ENCODE data around the gene ISM2. TPM values are rescaled to one million over a fixed set of nuclear protein-coding genes. Genes with fewer than 3 reads are reported as not detected.

ISM2 gene
- polyA plus RNA-seq, 1 of the 3 experiments (the other 2 are of a cell fraction): 0.20 TPM

- Histone ChIP-seq H3K27me3 (ENCODE audit: insufficient read depth) (no peaks in the 10 kb centered on the region), H3K9me3 (no peaks in the 10 kb centered on the region), H3K36me3 (replicated peaks in 1 of 2; ENCODE audit: control insufficient read depth in 1 of 2, insufficient read depth in 2 of 2, low read length in 1 of 2) (peaks cover 30 to 40% of the 10 kb centered on the region in 2 experiments), H3K4me3 (ENCODE audit: low read depth in 2 of 2, low read length in 1 of 2) (peak within 1 kb of the TSS; percentile 96 to 99), H3K9me2 (no peaks in the 10 kb centered on the region), H2AFZ (ENCODE audit: low read depth) (peak within 1 kb of the TSS; percentile 96), H3K79me2 (ENCODE audit: insufficient read depth) (peaks cover 75% of the 10 kb centered on the region), H3K9ac (peak within 1 kb of the TSS; percentile 88), H4K20me1 (ENCODE audit: insufficient read depth) (peaks cover 13% of the 10 kb centered on the region), H3K27ac (ENCODE audit: low read depth in 2 of 2, low read length in 1 of 2) (peak within 1 kb of the TSS; percentile 92 to 96), H3K4me1 (ENCODE audit: control insufficient read depth in 1 of 2, insufficient read depth in 2 of 2, low read depth in 1 of 2, low read length in 1 of 2) (peaks cover 12% of the 10 kb centered on the region in 2 experiments; a peak in 3 of 4 replicates), H3F3A (replicated peaks; ENCODE audit: insufficient read depth) (peaks cover 4% of the 10 kb centered on the region), H3K4me2 (peak within 1 kb of the TSS; percentile 81)
- DNase-seq: peak; percentile 91
- WGBS (ENCODE audit: low lambda C conversion rate): under 1% methylated on average over 28 of the region's 50 CpGs
- ChIA-PET CTCF (interaction anchor here (0.6 to 2.9 kb wide), 7 partner anchors 12 to 305 kb away, joined by 3 to 40 read pairs (median 3); no protein-coding TSS in a partner anchor), POLR2A (interaction anchor here (0.8 to 1.3 kb wide), 3 partner anchors 81 to 136 kb away, joined by 3 to 6 read pairs (median 4); partner anchors contain the start of genes GSTZ1, POMT2, SAMD15 and TMED8)
- TF ChIP-seq JUND (IDR thresholded peaks at IDR 0.05) (no peak), RFX5 (IDR thresholded peaks at IDR 0.05; ENCODE audit: low read length) (no peak), FOXJ3 (CRISPR knock-in tag; IDR thresholded peaks at IDR 0.05) (no peak), ELF1 (IDR thresholded peaks at IDR 0.05) (peak; percentile 93), TAF1 (IDR thresholded peaks at IDR 0.05; ENCODE audit: borderline replicate concordance, low read depth, low read length) (peak; percentile 82), EP300 (IDR thresholded peaks at IDR 0.05; ENCODE audit: borderline replicate concordance in 1 of 2, low read depth in 1 of 2, low read length in 1 of 2) (peak in 1 of 2 experiments; percentile 59; a peak in 1 of 4 replicates), TCF12 (IDR thresholded peaks at IDR 0.05) (peak; percentile 25; the same call in 1 of the 2 replicates), REST (IDR thresholded peaks at IDR 0.05; ENCODE audit: low read depth, low read length) (0 out of 2 replicates have a peak, but pooled peaks have one; percentile 20), FOXM1 (IDR thresholded peaks at IDR 0.05; ENCODE audit: low read depth) (no peak), SMC3 (IDR thresholded peaks at IDR 0.05; ENCODE audit: low read depth, low read length) (no peak), PBX3 (IDR thresholded peaks at IDR 0.05) (no peak), MAX (IDR thresholded peaks at IDR 0.05; ENCODE audit: low read depth) (peak; percentile 5), CHD2 (IDR thresholded peaks at IDR 0.05; ENCODE audit: low read length, partially characterized antibody) (peak; percentile 99), NRF1 (IDR thresholded peaks at IDR 0.05; ENCODE audit: low read depth, low read length) (no peak), POLR2AphosphoS5 (IDR thresholded peaks at IDR 0.05; ENCODE audit: low read depth, low read length) (peak; percentile 92), GATA2 (CRISPR knock-in tag; IDR thresholded peaks at IDR 0.05) (no peak), RXRA (IDR thresholded peaks at IDR 0.05; ENCODE audit: borderline replicate concordance, low read depth) (no peak), CTCF (IDR thresholded peaks at IDR 0.05) (no peak), ZBTB33 (IDR thresholded peaks at IDR 0.05; ENCODE audit: borderline replicate concordance, low read depth) (peak; percentile 99), RAD21 (IDR thresholded peaks at IDR 0.05; ENCODE audit: low read length) (no peak)
- TF ChIP-seq, protein P1, sequence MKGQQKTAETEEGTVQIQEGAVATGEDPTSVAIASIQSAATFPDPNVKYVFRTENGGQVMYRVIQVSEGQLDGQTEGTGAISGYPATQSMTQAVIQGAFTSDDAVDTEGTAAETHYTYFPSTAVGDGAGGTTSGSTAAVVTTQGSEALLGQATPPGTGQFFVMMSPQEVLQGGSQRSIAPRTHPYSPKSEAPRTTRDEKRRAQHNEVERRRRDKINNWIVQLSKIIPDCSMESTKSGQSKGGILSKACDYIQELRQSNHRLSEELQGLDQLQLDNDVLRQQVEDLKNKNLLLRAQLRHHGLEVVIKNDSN (IDR thresholded peaks at IDR 0.05; ENCODE audit: borderline replicate concordance, low read depth): no peak
- TF ChIP-seq, protein P2, sequence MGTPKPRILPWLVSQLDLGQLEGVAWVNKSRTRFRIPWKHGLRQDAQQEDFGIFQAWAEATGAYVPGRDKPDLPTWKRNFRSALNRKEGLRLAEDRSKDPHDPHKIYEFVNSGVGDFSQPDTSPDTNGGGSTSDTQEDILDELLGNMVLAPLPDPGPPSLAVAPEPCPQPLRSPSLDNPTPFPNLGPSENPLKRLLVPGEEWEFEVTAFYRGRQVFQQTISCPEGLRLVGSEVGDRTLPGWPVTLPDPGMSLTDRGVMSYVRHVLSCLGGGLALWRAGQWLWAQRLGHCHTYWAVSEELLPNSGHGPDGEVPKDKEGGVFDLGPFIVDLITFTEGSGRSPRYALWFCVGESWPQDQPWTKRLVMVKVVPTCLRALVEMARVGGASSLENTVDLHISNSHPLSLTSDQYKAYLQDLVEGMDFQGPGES (IDR thresholded peaks at IDR 0.05; ENCODE audit: low read depth, low read length): no peak
These were observed 40.9 kb downstream of the ISM2 start, which contains the start of the genes AHSA1 and VIPAS39 for GRCh38 chr14:77457522-77458248. Gene AHSA1 (plus strand): TSS chr14:77458093. CDS start chr14:77458190, 97 bp downstream. Gene VIPAS39 (minus strand): TSS chr14:77457601. CDS start chr14:77454102, 3,499 bp downstream.
